Activated T-cell treated with anti-CD3 and anti-CD28 coated beads, Interleukin-2, amount 50 U/mL, for 24 hours (primary cell): ENCODE measurements around the gene PHAX.
"Not testable (repeated sequence)": the region's sequence is repeated elsewhere in the genome, so short reads cannot be mapped to it uniquely, and the experiment has no call there.

ENCODE experiments used
- DNase-seq: peaks from one replicate; pipeline ENCODE4 v3.0.0-alpha.2; 2020
- H3K27ac Mint-ChIP-seq: 2 replicates; pipeline ENCODE4 v1.8.0; 2020; ENCODE audit warnings: mild to moderate bottlenecking, mixed read lengths
- H3K27me3 Mint-ChIP-seq: 2 replicates; pipeline ENCODE4 v1.8.0; 2020; ENCODE audit warnings: mixed read lengths
- H3K36me3 Mint-ChIP-seq: 2 replicates; pipeline ENCODE4 v1.8.0; 2020; ENCODE audit warnings: low read depth, mixed read lengths
- H3K4me1 Mint-ChIP-seq: 2 replicates; pipeline ENCODE4 v1.8.0; 2020; ENCODE audit warnings: low read depth, mixed read lengths
- H3K4me3 Mint-ChIP-seq: 2 replicates; pipeline ENCODE4 v1.8.0; 2020; ENCODE audit warnings: mild to moderate bottlenecking, moderate library complexity, mixed read lengths
- H3K9me3 Mint-ChIP-seq: 2 replicates; pipeline ENCODE4 v1.8.0; 2020; ENCODE audit warnings: mixed read lengths

The PHAX gene

GRCh38 chr5:126594748-126595485 is 5.8 kb upstream of the PHAX start, which contains the start of gene ALDH7A1:
ALDH7A1 (minus strand) TSS chr5:126595219; CDS start chr5:126595198, 21 bp downstream.
- Mint-ChIP-seq H3K36me3 (no peaks in the 10 kb centered on the region), H3K27ac (peak within 1 kb of the TSS; percentile 44), H3K4me3 (peak within 1 kb of the TSS; percentile 81), H3K9me3 (no peaks in the 10 kb centered on the region), H3K4me1 (peaks cover 17% of the 10 kb centered on the region), H3K27me3 (peaks cover 3% of the 10 kb centered on the region)
- peak; percentile 71 for DNase-seq

GRCh38 chr5:126595486-126596083 is 5.2 kb upstream of the PHAX start:
- peak overlapping the region; percentile 30 for H3K27ac Mint-ChIP-seq
- peaks cover 3% of the 10 kb centered on the region for H3K27me3 Mint-ChIP-seq
- peak overlapping the region; percentile 81 for H3K4me3 Mint-ChIP-seq
- H3K36me3 Mint-ChIP-seq: no peaks in the 10 kb centered on the region
- H3K9me3 Mint-ChIP-seq: no peaks in the 10 kb centered on the region
- peaks cover 20% of the 10 kb centered on the region for H3K4me1 Mint-ChIP-seq
- no peak for DNase-seq

- Mint-ChIP-seq H3K36me3 (peaks cover 12% of the 10 kb centered on the region), H3K9me3 (no peaks in the 10 kb centered on the region), H3K4me3 (no peak overlapping the region), H3K27ac (no peak overlapping the region), H3K27me3 (peaks cover 3% of the 10 kb centered on the region), H3K4me1 (peaks cover 28% of the 10 kb centered on the region)
- no peak for DNase-seq
Observed at GRCh38 chr5:126597156-126597555, 3.6 kb upstream of the PHAX start.

DNA sequence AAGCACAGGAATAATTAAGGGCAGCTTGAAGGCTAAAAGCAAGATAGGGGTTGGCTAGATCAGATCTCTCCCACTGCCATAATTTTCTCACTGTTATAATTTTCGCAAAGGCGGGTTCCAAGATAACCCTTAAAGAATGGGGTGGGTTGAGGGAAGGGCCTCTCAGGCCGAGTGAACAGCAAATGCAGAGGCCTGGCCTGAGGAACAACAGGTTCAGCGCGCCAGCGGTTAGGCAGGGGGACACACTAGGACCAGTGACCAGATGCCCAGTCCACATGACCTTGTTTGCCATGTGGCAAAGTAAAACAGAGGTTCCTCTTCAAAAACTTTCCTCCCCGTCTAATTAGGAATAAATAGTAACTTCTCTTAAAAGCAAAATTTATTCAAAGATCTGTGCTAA is 1.2 kb upstream of the PHAX start:
- Mint-ChIP-seq H3K27me3 (no peaks in the 10 kb centered on the region), H3K9me3 (no peaks in the 10 kb centered on the region), H3K36me3 (peaks cover 29% of the 10 kb centered on the region), H3K4me3 (no peak overlapping the region), H3K4me1 (peaks cover 37% of the 10 kb centered on the region), H3K27ac (peak overlapping the region; percentile 31)
- DNase-seq: no peak

DNA sequence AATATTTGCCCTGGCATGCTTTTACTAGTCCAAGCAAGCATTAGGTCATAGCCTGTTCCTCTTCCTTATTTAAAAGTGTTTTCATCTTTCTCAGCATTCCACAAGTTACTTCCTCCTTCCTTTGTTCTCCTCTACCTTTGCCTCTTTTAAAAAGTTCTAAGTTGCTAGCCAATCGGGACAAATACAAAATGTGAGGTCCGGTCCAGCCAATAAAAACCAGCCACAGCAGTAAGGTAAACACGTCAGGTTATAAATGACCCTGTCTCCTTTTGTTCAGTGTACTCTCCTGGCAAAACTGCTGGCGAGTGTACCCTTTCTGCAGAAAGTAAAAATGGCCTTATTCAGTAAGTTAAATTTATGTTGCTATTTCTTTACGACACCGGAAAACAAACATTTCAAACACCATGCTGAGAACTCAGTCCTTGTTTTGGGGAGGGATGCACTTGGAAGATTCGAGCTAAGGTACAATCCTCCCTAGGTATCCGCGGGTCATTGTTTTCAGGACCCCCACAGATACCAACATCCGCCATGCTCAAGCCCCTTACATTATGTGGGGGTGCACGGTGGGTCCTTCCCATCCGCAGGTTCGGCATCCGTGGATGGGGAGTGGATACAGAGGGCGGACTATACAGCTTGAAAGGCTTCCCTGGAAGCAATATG is 646 bp upstream of the PHAX start:
- Mint-ChIP-seq H3K27ac (peak overlapping the region; percentile 97), H3K36me3 (peaks cover 34% of the 10 kb centered on the region), H3K4me3 (peak overlapping the region; percentile 97), H3K4me1 (peaks cover 33% of the 10 kb centered on the region)
- DNase-seq, H3K9me3 Mint-ChIP-seq, H3K27me3 Mint-ChIP-seq: not testable (repeated sequence)

GRCh38 chr5:126603402-126603991 is 2.8 kb downstream of the PHAX start:
- H3K4me1 Mint-ChIP-seq: peaks cover 60% of the 10 kb centered on the region
- no peak for DNase-seq
- H3K4me3 Mint-ChIP-seq: peak overlapping the region; percentile 50
- H3K27ac Mint-ChIP-seq: peak overlapping the region; percentile 28
- H3K27me3 Mint-ChIP-seq: no peaks in the 10 kb centered on the region
- peaks cover 65% of the 10 kb centered on the region for H3K36me3 Mint-ChIP-seq
- H3K9me3 Mint-ChIP-seq: no peaks in the 10 kb centered on the region

DNA sequence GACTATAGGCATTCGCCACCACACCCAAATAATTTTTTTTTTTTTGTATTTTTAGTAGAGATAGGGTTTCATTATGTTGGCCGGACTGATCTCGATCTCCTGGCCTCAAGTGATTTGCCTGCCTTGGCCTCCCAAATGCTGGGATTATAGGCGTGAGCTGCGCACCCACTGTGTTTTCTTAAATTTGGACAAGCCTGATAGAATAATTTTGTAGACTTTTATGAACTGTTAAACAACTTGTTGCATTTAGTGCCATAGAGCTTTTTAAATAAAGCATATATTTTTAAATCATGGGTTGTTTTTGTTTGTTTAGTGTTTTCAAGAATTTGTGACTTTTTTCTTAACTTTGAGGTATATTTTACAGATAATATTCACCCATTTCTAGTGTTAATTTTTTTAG is 4.8 kb downstream of the PHAX start:
- H3K27ac Mint-ChIP-seq: no peak overlapping the region
- H3K27me3 Mint-ChIP-seq: no peaks in the 10 kb centered on the region
- peaks cover 64% of the 10 kb centered on the region for H3K4me1 Mint-ChIP-seq
- DNase-seq: no peak
- peaks cover 85% of the 10 kb centered on the region for H3K36me3 Mint-ChIP-seq
- H3K9me3 Mint-ChIP-seq: no peaks in the 10 kb centered on the region
- H3K4me3 Mint-ChIP-seq: peak overlapping the region; percentile 41

GRCh38 chr5:126610160-126610559 is 9.4 kb downstream of the PHAX start:
- Mint-ChIP-seq H3K4me1 (peaks cover 58% of the 10 kb centered on the region), H3K4me3 (no peak overlapping the region), H3K27ac (peak overlapping the region; percentile 28), H3K27me3 (no peaks in the 10 kb centered on the region), H3K9me3 (no peaks in the 10 kb centered on the region), H3K36me3 (peaks cover 92% of the 10 kb centered on the region)
- DNase-seq: no peak

- Mint-ChIP-seq H3K4me3 (no peak overlapping the region), H3K36me3 (peaks cover 92% of the 10 kb centered on the region), H3K9me3 (no peaks in the 10 kb centered on the region), H3K27ac (no peak overlapping the region), H3K27me3 (no peaks in the 10 kb centered on the region), H3K4me1 (peaks cover 57% of the 10 kb centered on the region)
- no peak for DNase-seq
Observed at GRCh38 chr5:126610616-126611015, 9.9 kb downstream of the PHAX start.

- Mint-ChIP-seq H3K36me3 (peaks cover 89% of the 10 kb centered on the region), H3K27me3 (no peaks in the 10 kb centered on the region), H3K4me3 (no peak overlapping the region), H3K9me3 (no peaks in the 10 kb centered on the region), H3K27ac (peak overlapping the region; percentile 77), H3K4me1 (peaks cover 32% of the 10 kb centered on the region)
- DNase-seq: no peak
Observed at GRCh38 chr5:126613941-126614592, 13.3 kb downstream of the PHAX start.

DNA sequence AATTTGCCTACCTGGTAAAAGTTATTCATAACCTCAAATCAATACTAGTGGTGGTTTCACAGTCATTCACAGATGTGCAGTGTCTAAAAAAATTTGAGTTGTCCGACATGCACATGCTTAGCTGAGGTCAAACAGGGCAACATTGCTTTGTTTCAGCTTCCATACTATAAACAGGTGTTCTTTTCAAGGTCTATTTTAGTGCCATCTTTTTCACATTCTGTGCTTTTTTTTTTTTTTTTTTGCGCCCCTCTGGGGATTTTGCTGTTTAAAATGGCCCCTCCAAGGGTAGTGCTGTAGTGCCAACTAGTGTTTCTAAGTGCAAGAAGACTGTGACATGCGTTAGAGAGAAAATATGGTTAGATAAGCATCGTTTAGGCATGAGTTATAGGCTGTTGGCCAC is 14.5 kb downstream of the PHAX start:
- H3K36me3 Mint-ChIP-seq: peaks cover 89% of the 10 kb centered on the region
- H3K27ac Mint-ChIP-seq: peak overlapping the region; percentile 75
- H3K4me1 Mint-ChIP-seq: peaks cover 28% of the 10 kb centered on the region
- no peak for DNase-seq
- H3K4me3 Mint-ChIP-seq: no peak overlapping the region
- no peaks in the 10 kb centered on the region for H3K27me3 Mint-ChIP-seq
- no peaks in the 10 kb centered on the region for H3K9me3 Mint-ChIP-seq

DNA sequence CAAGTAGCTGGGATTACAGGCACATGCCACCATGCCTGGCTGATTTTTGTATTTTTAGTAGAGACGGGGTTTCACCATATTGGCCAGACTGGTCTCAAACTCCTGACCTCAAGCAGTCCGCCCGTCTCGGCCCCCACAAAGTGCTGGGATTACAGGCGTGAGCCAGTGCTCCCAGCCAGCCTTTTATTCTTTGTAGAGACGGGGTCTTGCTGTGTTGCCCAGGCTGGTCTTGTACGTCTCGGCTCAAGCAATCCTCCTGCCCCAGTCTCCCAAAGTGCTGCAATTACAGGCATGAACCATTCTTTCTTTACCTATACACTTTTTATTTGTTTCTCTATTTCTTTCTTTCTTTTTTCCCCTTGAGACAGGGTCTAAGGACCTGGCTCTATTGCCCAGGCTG is 16.9 kb downstream of the PHAX start:
- DNase-seq, H3K27me3 Mint-ChIP-seq, H3K9me3 Mint-ChIP-seq, H3K4me3 Mint-ChIP-seq: not testable (repeated sequence)
- Mint-ChIP-seq H3K36me3 (peaks cover 90% of the 10 kb centered on the region), H3K27ac (peak overlapping the region; percentile 55), H3K4me1 (peaks cover 16% of the 10 kb centered on the region)

DNA sequence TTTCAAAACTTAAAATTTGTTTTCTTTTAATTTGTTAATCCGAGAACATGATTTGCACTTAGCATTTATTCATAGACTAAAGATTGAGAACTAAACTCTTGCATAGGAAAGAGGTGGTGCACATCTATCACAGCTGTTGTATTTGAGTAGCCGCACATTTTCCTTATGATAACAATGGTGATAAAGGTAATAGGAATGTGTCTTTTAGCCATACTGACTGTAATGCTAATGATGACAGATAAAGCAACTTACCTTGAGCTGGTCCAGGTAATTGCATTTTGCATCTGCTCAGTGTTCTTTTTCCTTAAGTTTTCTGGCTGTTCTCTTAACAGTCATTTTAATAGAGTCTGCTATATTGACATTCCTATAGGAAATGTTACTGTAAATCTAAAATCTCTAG is 19.0 kb downstream of the PHAX start:
- Mint-ChIP-seq H3K4me3 (no peak overlapping the region), H3K9me3 (no peaks in the 10 kb centered on the region), H3K27me3 (no peaks in the 10 kb centered on the region), H3K36me3 (peaks cover 90% of the 10 kb centered on the region), H3K27ac (no peak overlapping the region), H3K4me1 (peaks cover 16% of the 10 kb centered on the region)
- no peak for DNase-seq

- Mint-ChIP-seq H3K9me3 (no peaks in the 10 kb centered on the region), H3K27ac (peak overlapping the region; percentile 77), H3K36me3 (peaks cover 72% of the 10 kb centered on the region), H3K4me3 (no peak overlapping the region), H3K27me3 (no peaks in the 10 kb centered on the region), H3K4me1 (peaks cover 10% of the 10 kb centered on the region)
- DNase-seq: no peak
Observed at GRCh38 chr5:126624534-126624933, 23.8 kb downstream of the PHAX start.
